H1 (cell line): ENCODE data around the gene DOCK9. TPM values are rescaled to one million over a fixed set of nuclear protein-coding genes. Genes with fewer than 3 reads are reported as not detected.

Source experiments
- NANOG ChIP-seq: IDR thresholded peaks from 2 replicates; pipeline ENCODE4 v1.6.1; 2011; ENCODE audit warnings: low read length, low read depth, mild to moderate bottlenecking, inconsistent platforms; ENCODE audit not compliant: insufficient read depth, poor library complexity, severe bottlenecking
- ZNF274 ChIP-seq: IDR thresholded peaks from 2 replicates; pipeline ENCODE4 v1.7.0; 2012; ENCODE audit warnings: low read length, borderline replicate concordance; ENCODE audit errors: extremely low read depth
- polyA plus RNA-seq, 7 experiments: library from polyadenylated mRNA; depleted of rRNA in 3 of 7; stranded (reverse) in 5 of 7; unstranded in 2 of 7; fragments of >200 nt in 5 of 7; fragments of 200-250 nt in 2 of 7; gene quantifications; 1 replicate in 5 of 7; 2 replicates in 1 of 7; 4 replicates in 1 of 7; pipeline versions ENCODE4 v1.2.1 to v1.2.3, GENCODE V29; 2011 to 2013; ENCODE audit warnings: missing spikeins in 2 of 7, mixed read lengths in 2 of 7
- total RNA-seq: library from RNA; stranded (reverse); fragmentation: NEBNext Ultra II Directional; extraction: Animal tissue kit (Norgen Biotek cat#: 25700); gene quantifications from 2 replicates; pipeline ENCODE4 v1.2.1, GENCODE V29; 2021

Gene DOCK9
- total and polyA plus RNA-seq, 2 of the 8 experiments (the other 6 are each of a cell fraction or from before 2014, with no cell fraction given) = 21.6 to 31.5 TPM

DNA sequence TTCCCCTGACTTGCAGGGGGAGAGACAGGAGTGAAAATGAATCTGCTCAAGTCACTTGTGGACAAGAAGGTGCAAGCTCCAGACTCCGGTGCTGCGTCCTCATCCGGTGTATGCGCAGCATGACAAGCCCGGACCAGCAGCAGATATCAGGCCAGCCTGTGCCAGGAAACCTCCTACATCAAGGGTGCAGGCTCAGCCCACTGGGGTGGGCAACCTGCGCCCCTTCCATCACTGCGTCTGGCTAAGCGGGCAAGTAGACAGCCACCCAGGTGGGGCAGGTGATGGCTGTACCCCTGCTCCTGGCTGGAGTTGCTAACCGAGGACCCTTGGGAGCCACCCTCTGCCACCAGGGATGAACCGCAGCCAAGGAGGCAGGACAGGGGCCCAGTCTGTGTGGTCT lies 192.5 kb downstream of the DOCK9 start (continued):
- TF ChIP-seq ZNF274 (no peak), NANOG (no peak)
